GM19468 (cell line): ENCODE data around the gene KRT3.

Source experiments
- ATAC-seq: cut with Tn5 transposase; IDR thresholded peaks from one replicate; pipeline ENCODE4 v1.9.1; 2021; ENCODE audit warnings: mild to moderate bottlenecking, moderate library complexity, moderate number of reproducible peaks; ENCODE audit not compliant: unreplicated experiment; ENCODE audit errors: extremely low read depth

KRT3 gene

GRCh38 chr12:52795694-52796428, at the start of gene KRT3:
KRT3 (minus strand) TSS chr12:52796117; CDS start chr12:52796042, 75 bp downstream.
- no peak for ATAC-seq

GRCh38 chr12:52844386-52844785, 48.5 kb upstream of the KRT3 start:
- ATAC-seq: no peak

GRCh38 chr12:52839436-52840105, 43.7 kb upstream of the KRT3 start:
- ATAC-seq: no peak

- no peak for ATAC-seq
These were observed 42.9 kb upstream of the KRT3 start for GRCh38 chr12:52838609-52839435.

- no peak for ATAC-seq
These were observed 42.1 kb upstream of the KRT3 start for GRCh38 chr12:52837781-52838608.

- no peak for ATAC-seq
These were observed 41.5 kb upstream of the KRT3 start for GRCh38 chr12:52837413-52837741.

GRCh38 chr12:52836491-52837412, 40.8 kb upstream of the KRT3 start:
- ATAC-seq: no peak

GRCh38 chr12:52836042-52836466, 40.1 kb upstream of the KRT3 start:
- no peak for ATAC-seq

GRCh38 chr12:52835271-52836041, 39.5 kb upstream of the KRT3 start:
- ATAC-seq: no peak

GRCh38 chr12:52834727-52835001, 38.7 kb upstream of the KRT3 start:
- ATAC-seq: no peak

- ATAC-seq: no peak
These were observed 38.2 kb upstream of the KRT3 start, which contains the start of gene KRT79 for GRCh38 chr12:52833922-52834726. KRT79 (minus strand) TSS chr12:52834311; CDS start chr12:52834260, 51 bp downstream.

- no peak for ATAC-seq
These were observed 37.3 kb upstream of the KRT3 start for GRCh38 chr12:52832985-52833905.

- ATAC-seq: no peak
These were observed 36.5 kb upstream of the KRT3 start for GRCh38 chr12:52832451-52832850.

GRCh38 chr12:52831251-52831650, 35.3 kb upstream of the KRT3 start:
- no peak for ATAC-seq

GRCh38 chr12:52829986-52830770, 34.3 kb upstream of the KRT3 start:
- no peak for ATAC-seq

- no peak for ATAC-seq
These were observed 32.7 kb upstream of the KRT3 start for GRCh38 chr12:52828591-52829021.
